Activated CD4-positive, alpha-beta T cell treated with anti-CD3 and anti-CD28 coated beads for 4 hours (primary cell): ENCODE measurements around the gene RAPGEF5.
A peak's percentile ranks its signal among the peaks of the same experiment; 100 is the strongest.
"Not testable (repeated sequence)": the region's sequence is repeated elsewhere in the genome, so short reads cannot be mapped to it uniquely, and the experiment has no call there.

Experiments used
- DNase-seq, 2 donors: peaks; one replicate each; pipeline ENCODE4 v3.0.0-alpha.2; 2020

RAPGEF5 gene

GRCh38 chr7:22111661-22112060 is 245.3 kb downstream of the RAPGEF5 start:
- no peak for DNase-seq

- DNase-seq: no peak
Measured at GRCh38 chr7:22110881-22111280, 246.1 kb downstream of the RAPGEF5 start.

- DNase-seq: peak; percentile 44 to 62
Measured at GRCh38 chr7:22110227-22110839, 246.6 kb downstream of the RAPGEF5 start.

GRCh38 chr7:22109761-22110160 is 247.2 kb downstream of the RAPGEF5 start:
- DNase-seq: no peak

DNA sequence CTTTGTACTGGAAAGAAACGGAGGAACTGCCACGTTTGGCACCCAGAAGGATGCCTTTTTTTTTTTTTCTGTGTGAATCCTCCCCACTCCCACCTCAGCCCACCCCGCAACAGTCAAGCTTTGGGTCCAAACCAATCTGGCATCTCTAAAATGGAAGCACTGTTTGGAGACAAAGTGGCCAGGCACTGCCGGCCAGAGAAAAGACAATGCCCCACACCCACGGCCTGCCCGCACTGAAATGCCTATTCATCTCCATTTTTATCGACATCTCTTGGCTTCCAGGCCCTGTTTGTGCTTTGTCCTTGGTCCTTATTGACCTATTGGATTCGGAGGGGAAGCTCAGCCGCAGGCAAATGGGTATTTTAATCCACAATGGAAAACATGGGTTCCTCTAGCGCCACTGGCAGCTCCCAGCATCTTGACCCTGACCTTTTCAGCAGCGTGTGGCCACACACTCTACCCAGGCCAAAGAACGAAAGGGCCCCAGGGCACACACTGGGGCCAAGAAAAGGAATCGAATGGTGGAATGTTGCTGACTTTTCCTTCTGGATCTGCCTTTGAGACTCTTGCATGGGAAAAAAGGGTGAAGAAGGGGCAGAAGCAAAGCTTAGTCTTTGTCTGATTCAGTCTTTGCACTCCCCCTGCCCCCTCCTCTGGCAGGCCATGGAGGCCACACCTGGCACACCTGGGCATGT is 248.7 kb downstream of the RAPGEF5 start:
- no peak for DNase-seq

GRCh38 chr7:22105550-22105949 is 251.4 kb downstream of the RAPGEF5 start:
- no peak for DNase-seq

DNA sequence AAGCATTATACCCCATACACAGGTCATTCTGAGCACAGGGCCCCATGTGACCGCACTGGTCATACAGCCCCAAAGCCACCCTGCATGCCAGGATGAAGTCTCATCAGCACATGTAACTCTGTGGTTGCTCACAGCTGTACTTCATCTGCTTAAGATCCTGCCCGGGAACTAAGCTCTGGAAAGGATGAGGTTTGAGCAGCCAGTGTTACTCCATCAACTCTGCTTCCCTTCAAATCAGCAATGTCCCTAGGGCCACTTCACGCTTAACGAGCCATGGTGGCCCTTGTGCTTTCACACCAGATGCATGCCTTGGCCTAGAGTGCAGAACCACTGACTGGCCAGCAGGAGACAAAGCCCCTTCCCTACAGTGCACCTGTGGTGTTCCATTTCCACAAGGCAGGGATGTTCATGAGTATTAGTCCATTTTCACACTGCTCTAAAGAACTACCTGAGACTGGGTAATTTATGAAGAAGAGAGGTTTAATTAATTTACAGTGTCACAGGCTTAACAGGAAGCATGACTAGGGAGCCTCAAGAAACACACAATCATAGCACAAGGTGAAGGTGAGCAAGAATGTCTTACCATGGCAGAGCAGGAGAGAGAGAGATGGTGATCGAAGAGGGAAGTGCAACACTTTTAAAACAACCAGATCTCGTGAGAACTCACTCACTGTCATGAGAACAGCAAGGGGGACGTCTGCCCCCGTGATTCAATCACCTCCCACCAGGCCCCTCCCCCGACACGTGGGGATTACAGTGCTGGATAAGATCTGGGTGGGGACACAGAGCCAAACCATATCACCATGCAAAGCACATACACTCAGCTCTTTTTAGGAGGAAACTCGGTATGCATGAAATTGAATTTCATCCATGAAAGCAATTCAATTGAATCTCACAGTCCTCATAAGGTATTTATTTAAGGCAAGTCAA is 262.3 kb downstream of the RAPGEF5 start:
- no peak for DNase-seq

DNA sequence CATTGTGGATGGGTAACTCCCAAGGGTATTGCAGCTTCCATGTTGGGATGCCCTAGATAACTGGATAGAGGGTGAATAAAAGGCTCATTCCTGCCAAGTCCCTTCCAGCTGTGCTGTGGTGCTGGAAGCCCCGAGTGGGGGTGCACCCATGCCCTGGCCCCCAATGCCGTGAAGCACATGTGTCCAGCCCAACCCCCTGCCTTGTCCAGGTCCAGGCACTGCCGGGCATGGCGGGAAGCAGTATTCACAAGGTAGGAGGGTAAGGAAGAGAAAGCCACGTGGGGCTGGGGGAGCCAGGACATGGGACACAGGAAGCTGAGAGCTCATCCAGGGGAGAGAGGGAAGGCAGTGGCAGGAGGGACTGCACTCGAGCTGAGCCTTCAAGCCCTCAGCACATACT is 263.0 kb downstream of the RAPGEF5 start:
- DNase-seq: no peak

GRCh38 chr7:22093001-22093400 is 264.0 kb downstream of the RAPGEF5 start:
- DNase-seq: no peak

DNA sequence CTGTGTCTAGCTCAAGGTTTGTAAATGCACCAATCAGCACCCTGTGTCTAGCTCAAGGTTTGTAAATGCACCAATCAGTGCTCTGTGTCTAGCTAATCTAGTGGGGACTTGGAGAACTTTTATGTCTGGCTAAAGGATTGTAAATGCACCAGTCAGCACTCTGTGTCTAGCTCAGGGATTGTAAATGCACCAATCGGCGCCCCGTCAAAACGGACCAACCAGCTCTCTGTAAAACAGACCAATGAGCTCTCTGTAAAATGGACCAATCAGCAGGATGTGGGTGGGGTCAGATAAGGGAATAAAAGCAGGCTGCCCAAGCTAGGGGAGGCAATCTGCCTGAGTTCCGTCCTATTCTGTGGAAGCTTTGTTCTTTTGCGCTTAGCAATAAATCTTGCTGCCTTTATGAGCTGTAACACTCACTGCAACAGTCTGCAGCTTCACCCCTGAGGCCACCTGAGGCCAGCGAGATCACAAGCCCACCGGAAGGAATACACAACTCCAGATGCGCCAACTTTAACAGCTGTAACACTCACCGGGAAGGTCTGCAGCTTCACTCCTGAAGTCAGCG is 265.9 kb downstream of the RAPGEF5 start:
- DNase-seq: not testable (repeated sequence)

DNA sequence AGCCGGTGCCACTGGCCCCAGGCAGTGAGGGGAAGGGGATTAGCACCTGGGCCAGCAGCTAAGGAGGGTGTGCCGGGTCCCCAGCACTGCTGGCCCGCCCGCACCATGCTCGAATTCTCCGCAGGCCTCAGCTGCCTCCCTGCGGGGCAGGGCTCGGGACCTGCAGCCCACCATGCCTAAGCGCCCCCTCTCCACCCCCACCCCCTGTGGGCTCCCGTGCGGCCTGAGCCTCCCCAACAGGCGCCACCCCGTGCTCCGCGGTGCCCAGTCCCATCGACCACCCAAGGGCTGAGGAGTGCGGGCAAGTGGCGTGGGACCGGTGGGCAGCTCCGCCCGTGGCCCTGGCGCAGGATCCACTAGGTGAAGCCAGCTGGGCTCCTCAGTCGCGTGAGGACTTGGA is 266.4 kb downstream of the RAPGEF5 start:
- no peak for DNase-seq

GRCh38 chr7:22090107-22090506 is 266.8 kb downstream of the RAPGEF5 start:
- DNase-seq: no peak

GRCh38 chr7:22088827-22089226 is 268.1 kb downstream of the RAPGEF5 start:
- no peak for DNase-seq

GRCh38 chr7:22087861-22088260 is 269.1 kb downstream of the RAPGEF5 start:
- DNase-seq: no peak

DNA sequence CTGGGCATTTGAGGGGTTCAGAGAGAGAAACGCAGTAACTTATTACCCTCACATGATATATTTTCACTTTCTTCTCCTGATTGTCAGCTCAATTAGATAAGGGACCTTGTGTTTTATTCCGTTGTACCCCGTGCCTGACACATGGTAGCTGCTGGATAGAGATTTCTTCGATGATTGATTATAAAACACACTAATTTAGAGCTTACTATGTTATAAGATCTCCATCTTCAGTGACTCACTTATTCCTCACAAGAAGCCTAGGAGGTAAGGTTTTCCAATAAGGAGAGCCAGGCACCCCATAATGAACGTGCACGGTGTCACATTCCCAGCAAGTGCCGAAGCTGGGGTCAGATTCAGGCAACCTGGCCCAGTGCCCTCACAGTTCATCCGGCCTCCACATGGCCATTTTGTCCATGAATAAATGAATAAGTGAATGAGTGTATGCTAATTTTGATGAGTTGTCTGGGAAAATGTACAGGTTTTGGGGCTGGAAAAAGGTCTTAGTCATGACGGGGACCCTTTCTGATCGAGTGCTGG is 273.2 kb downstream of the RAPGEF5 start:
- DNase-seq: no peak

- peak; percentile 68 to 78 for DNase-seq
Measured at GRCh38 chr7:22082886-22083703, 273.9 kb downstream of the RAPGEF5 start.

DNA sequence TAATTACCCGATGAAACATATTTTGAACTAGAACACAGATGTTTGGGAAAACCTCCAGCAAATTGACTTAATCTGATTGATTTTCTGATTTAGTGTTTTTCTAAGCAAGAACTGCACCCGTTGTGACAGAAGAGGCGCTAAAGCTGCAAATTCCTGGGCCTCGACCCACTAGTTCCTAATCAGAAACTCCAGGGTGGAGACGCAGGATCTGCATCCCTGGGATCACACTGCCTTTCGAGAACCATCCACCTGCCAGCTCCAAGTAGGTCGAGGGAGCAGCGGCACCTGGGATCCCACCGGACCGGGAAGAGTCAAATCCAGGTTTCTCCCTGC is 274.4 kb downstream of the RAPGEF5 start:
- DNase-seq: no peak

- DNase-seq: not testable (repeated sequence)
Measured at GRCh38 chr7:22080219-22080618, 276.7 kb downstream of the RAPGEF5 start.

DNA sequence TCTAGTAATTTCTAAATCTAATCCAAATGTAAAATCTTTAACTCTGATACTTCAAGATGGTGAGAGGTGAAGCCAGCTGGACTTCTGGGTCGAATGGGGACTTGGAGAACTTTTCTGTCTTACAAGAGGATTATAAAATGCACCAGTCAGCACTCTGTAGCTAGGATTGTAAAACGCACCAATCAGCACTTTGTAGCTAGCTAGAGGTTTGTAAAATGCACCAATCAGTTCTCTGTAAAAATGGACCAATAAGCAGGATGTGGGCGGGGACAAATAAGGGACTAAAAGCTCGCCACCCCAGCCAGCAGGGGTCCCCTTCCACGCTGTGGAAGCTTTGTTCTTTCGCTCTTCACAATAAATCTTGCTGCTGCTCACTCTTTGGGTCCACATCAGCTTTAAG is 278.1 kb downstream of the RAPGEF5 start:
- not testable (repeated sequence) for DNase-seq

GRCh38 chr7:22075561-22075960 is 281.4 kb downstream of the RAPGEF5 start:
- DNase-seq: no peak

DNA sequence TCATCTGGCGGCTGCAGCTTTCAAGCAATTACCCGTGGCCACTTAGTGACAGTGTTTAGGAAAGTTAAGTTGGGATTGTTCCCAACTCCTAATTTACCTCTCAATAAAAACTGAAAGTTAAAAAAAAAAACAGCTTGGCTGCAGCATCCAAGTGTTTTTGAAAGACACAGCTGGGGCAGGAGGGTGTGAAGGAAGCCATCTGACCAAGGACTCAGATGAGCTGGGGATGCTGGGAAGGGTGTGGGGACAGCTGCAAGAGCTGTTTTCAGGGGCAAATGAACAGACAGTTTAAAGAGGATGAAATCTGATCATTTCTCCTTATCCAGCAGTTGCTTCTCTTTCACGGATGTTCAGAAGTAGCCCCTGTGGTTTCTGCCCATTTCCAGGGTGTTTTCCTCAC is 282.1 kb downstream of the RAPGEF5 start:
- DNase-seq: no peak
